Measurements from ENCODE around the gene PIK3CB. TPM values are rescaled to one million over a fixed set of nuclear protein-coding genes. Genes with fewer than 3 reads are reported as not detected.
A peak's percentile ranks its signal among the peaks of the same experiment; 100 is the strongest.

PIK3CB gene
- total RNA-seq, 1 donor from 2014 or later: 18.3 TPM

DNA sequence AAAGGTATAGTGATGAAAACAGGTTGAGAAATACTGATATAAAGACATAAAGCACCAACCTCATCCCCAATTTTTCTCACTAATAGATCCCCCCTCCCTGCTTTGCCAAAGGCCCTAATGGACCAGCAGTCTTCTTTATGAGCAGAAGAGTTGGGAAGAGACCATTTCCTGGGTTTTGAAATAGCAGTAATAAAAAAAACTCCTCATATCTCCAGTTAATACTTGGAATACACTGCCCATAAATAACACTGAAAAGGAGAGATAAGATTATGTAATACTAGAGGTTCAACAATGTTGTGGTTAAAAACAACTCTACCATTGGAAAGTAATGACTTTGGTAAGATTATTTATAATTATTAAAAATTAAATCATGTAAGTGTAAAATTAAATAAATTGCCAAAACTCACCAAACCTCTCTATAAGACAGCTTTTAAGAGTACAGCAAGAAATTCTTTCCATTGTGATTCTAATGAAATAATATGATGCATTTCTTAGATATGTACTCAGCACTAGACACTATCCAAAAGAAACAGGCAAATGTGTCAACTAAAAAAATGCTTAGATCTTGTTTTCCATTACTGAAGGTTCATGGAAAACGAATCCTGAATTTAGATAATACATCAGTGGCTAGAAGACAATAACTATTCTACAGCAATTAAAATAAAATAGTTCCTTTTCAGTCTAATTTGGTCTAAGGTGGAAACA, 137.9 kb downstream of the PIK3CB start:
- DNase-seq (ENCODE audit: low spot score, unreplicated experiment): no peak
- peaks cover 5% of the 10 kb centered on the region for H3K4me1 Mint-ChIP-seq (ENCODE audit: low read depth)
- peaks cover 4% of the 10 kb centered on the region for H3K9me3 Mint-ChIP-seq (ENCODE audit: low read depth)
- no peak overlapping the region for H3K4me3 Mint-ChIP-seq (ENCODE audit: low read depth)
- H3K36me3 Mint-ChIP-seq (ENCODE audit: insufficient read depth): peaks cover 14% of the 10 kb centered on the region
- H3K27me3 Mint-ChIP-seq: no peaks in the 10 kb centered on the region
- TF ChIP-seq, protein P1, sequence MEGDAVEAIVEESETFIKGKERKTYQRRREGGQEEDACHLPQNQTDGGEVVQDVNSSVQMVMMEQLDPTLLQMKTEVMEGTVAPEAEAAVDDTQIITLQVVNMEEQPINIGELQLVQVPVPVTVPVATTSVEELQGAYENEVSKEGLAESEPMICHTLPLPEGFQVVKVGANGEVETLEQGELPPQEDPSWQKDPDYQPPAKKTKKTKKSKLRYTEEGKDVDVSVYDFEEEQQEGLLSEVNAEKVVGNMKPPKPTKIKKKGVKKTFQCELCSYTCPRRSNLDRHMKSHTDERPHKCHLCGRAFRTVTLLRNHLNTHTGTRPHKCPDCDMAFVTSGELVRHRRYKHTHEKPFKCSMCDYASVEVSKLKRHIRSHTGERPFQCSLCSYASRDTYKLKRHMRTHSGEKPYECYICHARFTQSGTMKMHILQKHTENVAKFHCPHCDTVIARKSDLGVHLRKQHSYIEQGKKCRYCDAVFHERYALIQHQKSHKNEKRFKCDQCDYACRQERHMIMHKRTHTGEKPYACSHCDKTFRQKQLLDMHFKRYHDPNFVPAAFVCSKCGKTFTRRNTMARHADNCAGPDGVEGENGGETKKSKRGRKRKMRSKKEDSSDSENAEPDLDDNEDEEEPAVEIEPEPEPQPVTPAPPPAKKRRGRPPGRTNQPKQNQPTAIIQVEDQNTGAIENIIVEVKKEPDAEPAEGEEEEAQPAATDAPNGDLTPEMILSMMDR (IDR thresholded peaks at IDR 0.05; ENCODE audit: unreplicated experiment): no peak
- no peak overlapping the region for H3K27ac Mint-ChIP-seq

DNA sequence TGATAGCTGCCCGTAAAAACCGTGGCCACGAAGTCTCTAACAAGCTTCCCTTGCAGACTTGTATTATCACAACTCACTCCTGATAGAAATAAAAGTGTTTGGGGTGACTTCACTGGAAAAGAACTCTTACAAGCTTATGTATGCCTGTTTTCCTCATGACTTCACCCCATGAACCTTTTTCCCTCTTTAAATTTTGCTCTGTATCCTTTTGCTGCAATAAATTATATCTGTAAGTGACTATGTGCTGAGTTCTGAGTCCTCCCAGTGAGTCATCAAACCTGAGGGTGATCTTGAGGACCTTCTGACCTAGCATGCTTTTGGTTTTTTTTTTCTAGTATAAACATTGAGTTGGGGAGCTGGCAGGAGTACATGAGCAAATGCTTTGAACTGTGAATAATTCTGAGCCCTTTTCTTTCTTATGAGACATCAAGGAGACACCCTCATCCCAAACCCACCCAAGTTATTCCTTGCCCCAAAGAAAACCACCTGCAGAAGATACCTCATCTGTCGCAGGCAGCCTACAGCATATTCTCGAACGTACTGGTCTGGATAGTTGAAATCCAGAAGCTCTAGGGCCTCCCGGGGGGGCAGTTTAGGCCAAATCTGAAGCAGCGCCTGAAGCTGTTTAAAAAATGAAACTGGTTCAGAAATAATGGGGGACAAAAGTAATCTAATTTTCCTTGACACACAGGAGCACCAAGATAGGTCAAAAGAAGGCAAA, 140.3 kb downstream of the PIK3CB start:
- TF ChIP-seq, protein P1 (IDR thresholded peaks at IDR 0.05; ENCODE audit: unreplicated experiment): no peak
- DNase-seq (ENCODE audit: low spot score, unreplicated experiment): no peak
- Mint-ChIP-seq H3K27ac (peak overlapping the region; percentile 59), H3K27me3 (no peaks in the 10 kb centered on the region), H3K4me3 (ENCODE audit: low read depth) (no peak overlapping the region), H3K9me3 (ENCODE audit: low read depth) (peaks cover 3% of the 10 kb centered on the region), H3K36me3 (ENCODE audit: insufficient read depth) (peaks cover 9% of the 10 kb centered on the region), H3K4me1 (ENCODE audit: low read depth) (peaks cover 5% of the 10 kb centered on the region)

- Mint-ChIP-seq H3K4me3 (ENCODE audit: low read depth) (no peak overlapping the region), H3K4me1 (ENCODE audit: low read depth) (peaks cover 17% of the 10 kb centered on the region), H3K9me3 (ENCODE audit: low read depth) (no peaks in the 10 kb centered on the region), H3K36me3 (ENCODE audit: insufficient read depth) (peaks cover 3% of the 10 kb centered on the region), H3K27ac (no peak overlapping the region), H3K27me3 (no peaks in the 10 kb centered on the region)
- TF ChIP-seq, protein P1 (IDR thresholded peaks at IDR 0.05; ENCODE audit: unreplicated experiment): no peak
- no peak for DNase-seq (ENCODE audit: low spot score, unreplicated experiment)
Observed at GRCh38 chr3:138692152-138692551, 142.6 kb downstream of the PIK3CB start.

DNA sequence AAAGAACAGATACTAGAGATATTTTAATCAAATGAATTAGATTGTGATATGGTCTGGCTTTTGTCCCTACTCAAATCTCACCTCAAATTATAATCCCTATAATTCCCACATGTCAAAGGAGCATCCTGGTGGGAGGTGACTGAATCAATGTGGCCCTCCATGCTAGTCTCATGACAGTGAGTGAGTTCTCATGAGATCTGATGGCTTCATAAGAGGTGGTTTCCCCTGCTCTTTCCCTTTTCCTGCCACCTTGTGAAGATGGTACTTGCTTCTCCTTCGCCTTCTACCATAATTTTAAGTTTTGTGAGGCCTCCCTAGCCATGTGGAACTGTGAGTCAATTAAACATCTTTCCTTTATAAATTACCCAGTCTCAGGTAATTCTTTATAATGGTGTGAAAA, 143.4 kb downstream of the PIK3CB start:
- TF ChIP-seq, protein P1 (IDR thresholded peaks at IDR 0.05; ENCODE audit: unreplicated experiment): no peak
- DNase-seq (ENCODE audit: low spot score, unreplicated experiment): no peak
- no peaks in the 10 kb centered on the region for H3K27me3 Mint-ChIP-seq
- H3K27ac Mint-ChIP-seq: no peak overlapping the region
- H3K9me3 Mint-ChIP-seq (ENCODE audit: low read depth): no peaks in the 10 kb centered on the region
- H3K36me3 Mint-ChIP-seq (ENCODE audit: insufficient read depth): peaks cover 6% of the 10 kb centered on the region
- peaks cover 23% of the 10 kb centered on the region for H3K4me1 Mint-ChIP-seq (ENCODE audit: low read depth)
- no peak overlapping the region for H3K4me3 Mint-ChIP-seq (ENCODE audit: low read depth)

GRCh38 chr3:138690036-138690435, 144.7 kb downstream of the PIK3CB start:
- no peak for DNase-seq (ENCODE audit: low spot score, unreplicated experiment)
- Mint-ChIP-seq H3K4me3 (ENCODE audit: low read depth) (no peak overlapping the region), H3K4me1 (ENCODE audit: low read depth) (peaks cover 23% of the 10 kb centered on the region), H3K27ac (no peak overlapping the region), H3K36me3 (ENCODE audit: insufficient read depth) (peaks cover 6% of the 10 kb centered on the region), H3K9me3 (ENCODE audit: low read depth) (no peaks in the 10 kb centered on the region), H3K27me3 (no peaks in the 10 kb centered on the region)
- TF ChIP-seq, protein P1 (IDR thresholded peaks at IDR 0.05; ENCODE audit: unreplicated experiment): no peak
